Ascending aorta (tissue), 2 donors: ENCODE measurements around the gene MYL10. TPM values are rescaled to one million over a fixed set of nuclear protein-coding genes. Genes with fewer than 3 reads are reported as not detected.

Experiments
- DNase-seq, 2 donors: peaks; one replicate each; pipeline ENCODE4 v3.0.0-alpha.2; 2019; ENCODE audit warnings: low spot score in 2 of 2
- H3K27ac ChIP-seq, 2 donors: fragments of 200-600 bp; sonication (generic); one replicate each; pipeline ENCODE4 v1.5.1; 2016 to 2017; ENCODE audit warnings: mild to moderate bottlenecking in 1 of 2
- H3K27me3 ChIP-seq: fragments of 200-600 bp; sonication (generic); one replicate; pipeline ENCODE4 v1.5.1; 2017
- H3K36me3 ChIP-seq, 2 donors: fragments of 200-600 bp; sonication (generic); one replicate each; pipeline ENCODE4 v1.5.1; 2016
- H3K4me1 ChIP-seq, 2 donors: fragments of 200-600 bp; sonication (generic); one replicate each; pipeline ENCODE4 v1.5.1; 2016 to 2017; ENCODE audit warnings: mild to moderate bottlenecking in 1 of 2
- H3K4me3 ChIP-seq, 2 donors: fragments of 200-600 bp; sonication (generic); one replicate each; pipeline ENCODE4 v1.5.1; 2016 to 2017; ENCODE audit warnings: mild to moderate bottlenecking in 1 of 2
- H3K9me3 ChIP-seq, 2 donors: fragments of 200-600 bp; sonication (generic); one replicate each; pipeline ENCODE4 v1.5.1; 2016
- CTCF ChIP-seq, 3 experiments: fragments of 200-600 bp in 2 of 3; fragments of 450-650 bp in 1 of 3; sonication (generic) in 2 of 3; IDR thresholded peaks; one replicate each; pipeline ENCODE4 v1.5.1; 2016 to 2019; ENCODE audit warnings: antibody characterized with exemption in 3 of 3, mild to moderate bottlenecking in 1 of 3, moderate library complexity in 1 of 3
- intact Hi-C: fragments of 100-400 bp; cut with DNase I; formaldehyde crosslinking; loops from one replicate; pipeline ENCODE4 v1.15.1; 2023
- total RNA-seq: library from RNA; depleted of rRNA; stranded (reverse); fragments of >200 nt; gene quantifications from one replicate; pipeline ENCODE4 v1.1.0, GENCODE V29; 2016

Gene MYL10
- total RNA-seq, 1 donor from 2014 or later: not detected

DNA sequence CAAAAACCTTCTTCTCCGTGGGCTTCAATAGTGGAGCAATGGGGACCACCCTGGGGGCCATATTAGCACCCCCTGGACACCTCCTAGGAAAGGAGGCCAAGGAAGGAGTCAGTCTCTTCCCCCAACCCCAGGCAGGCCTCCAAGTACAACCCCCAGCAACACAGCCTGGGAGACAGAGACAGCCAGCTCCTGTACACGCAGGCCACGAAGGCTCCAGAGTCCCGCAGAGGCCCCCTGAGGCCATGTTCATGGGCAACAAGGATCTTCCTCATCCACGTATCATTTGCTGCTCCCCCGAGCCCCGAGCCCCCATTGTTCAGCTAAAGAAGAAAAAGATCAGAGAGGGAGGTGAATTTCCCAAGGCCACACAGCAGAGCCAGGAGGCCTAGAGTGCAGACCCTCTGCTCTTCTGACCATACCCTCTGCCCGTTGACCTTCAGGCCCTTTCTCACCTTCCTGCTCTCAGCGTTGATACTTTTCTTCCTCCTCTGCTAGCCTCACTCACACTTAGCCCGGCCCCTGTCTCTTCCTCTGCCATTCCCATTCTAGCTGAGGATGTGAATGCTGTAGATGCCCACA, 35.9 kb upstream of the MYL10 start:
- no peaks in the 10 kb centered on the region for H3K4me1 ChIP-seq
- intact Hi-C loops: no loop called here
- H3K27me3 ChIP-seq: no peaks in the 10 kb centered on the region
- no peak overlapping the region for H3K27ac ChIP-seq
- H3K4me3 ChIP-seq: no peak overlapping the region
- TF ChIP-seq CTCF (IDR thresholded peaks at IDR 0.05): no peak
- no peaks in the 10 kb centered on the region for H3K9me3 ChIP-seq
- H3K36me3 ChIP-seq: no peaks in the 10 kb centered on the region
- no peak for DNase-seq

GRCh38 chr7:101664436-101664835, 35.3 kb upstream of the MYL10 start:
- no peak for TF ChIP-seq CTCF (IDR thresholded peaks at IDR 0.05)
- no peaks in the 10 kb centered on the region for H3K4me1 ChIP-seq
- H3K4me3 ChIP-seq: no peak overlapping the region
- H3K36me3 ChIP-seq: no peaks in the 10 kb centered on the region
- H3K27me3 ChIP-seq: no peaks in the 10 kb centered on the region
- intact Hi-C loops: no loop called here
- H3K27ac ChIP-seq: no peak overlapping the region
- no peak for DNase-seq
- no peaks in the 10 kb centered on the region for H3K9me3 ChIP-seq

GRCh38 chr7:101663747-101664146, 34.7 kb upstream of the MYL10 start:
- Histone ChIP-seq H3K27ac (no peak overlapping the region), H3K9me3 (no peaks in the 10 kb centered on the region), H3K4me3 (no peak overlapping the region), H3K36me3 (no peaks in the 10 kb centered on the region), H3K4me1 (no peaks in the 10 kb centered on the region), H3K27me3 (no peaks in the 10 kb centered on the region)
- intact Hi-C loops: no loop called here
- TF ChIP-seq CTCF (IDR thresholded peaks at IDR 0.05): no peak
- DNase-seq: no peak

DNA sequence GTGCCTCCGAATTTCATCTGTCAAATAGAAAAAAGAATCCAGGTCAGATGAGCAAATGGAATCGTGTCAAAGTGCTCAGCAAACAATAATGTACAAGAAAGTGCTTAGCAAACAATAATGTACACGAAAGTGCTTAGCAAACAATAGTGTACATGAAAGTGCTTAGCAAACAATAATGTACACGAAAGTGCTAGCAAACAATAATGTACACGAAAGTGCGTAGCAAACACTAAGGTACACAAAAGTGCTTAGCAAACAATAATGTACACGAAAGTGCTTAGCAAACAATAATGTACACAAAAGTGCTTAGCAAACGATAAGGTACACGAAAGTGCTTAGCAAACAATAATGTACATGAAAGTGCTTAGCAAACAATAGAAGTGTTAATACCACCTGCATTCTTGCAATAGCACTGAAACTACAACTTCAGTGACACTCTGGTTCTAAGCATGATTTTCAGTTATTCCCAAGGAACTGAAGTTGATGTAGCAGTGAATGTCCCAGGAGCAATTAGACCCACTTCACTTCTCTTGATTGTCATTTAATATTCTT, 33.4 kb upstream of the MYL10 start:
- Histone ChIP-seq H3K27me3 (no peaks in the 10 kb centered on the region), H3K27ac (no peak overlapping the region), H3K36me3 (no peaks in the 10 kb centered on the region), H3K4me1 (no peaks in the 10 kb centered on the region), H3K4me3 (no peak overlapping the region), H3K9me3 (no peaks in the 10 kb centered on the region)
- TF ChIP-seq CTCF (IDR thresholded peaks at IDR 0.05): no peak
- DNase-seq: no peak
- intact Hi-C loops: no loop called here

DNA sequence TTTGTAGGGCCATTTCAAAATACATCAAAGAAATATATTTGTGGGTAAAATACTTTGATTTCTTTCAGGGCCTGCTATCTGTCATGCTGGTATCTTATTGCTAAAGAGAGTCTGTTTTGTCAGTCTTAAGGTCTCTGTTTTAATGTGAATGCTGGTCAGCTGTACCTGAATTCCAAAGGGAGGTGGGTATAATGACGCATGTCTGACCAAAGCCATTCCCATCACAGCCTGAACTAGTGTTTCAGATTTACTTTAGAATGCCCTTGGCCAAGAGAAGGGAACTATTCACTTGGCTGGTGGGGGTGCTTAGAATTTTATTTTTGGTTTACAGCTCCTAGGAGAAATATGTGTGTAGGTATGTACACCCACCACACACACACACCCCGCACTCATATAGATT, 30.6 kb upstream of the MYL10 start:
- no peak overlapping the region for H3K4me3 ChIP-seq
- no peak for TF ChIP-seq CTCF (IDR thresholded peaks at IDR 0.05)
- H3K9me3 ChIP-seq: no peaks in the 10 kb centered on the region
- no peaks in the 10 kb centered on the region for H3K27me3 ChIP-seq
- no peaks in the 10 kb centered on the region for H3K4me1 ChIP-seq
- H3K27ac ChIP-seq: no peak overlapping the region
- intact Hi-C loops: no loop called here
- DNase-seq: no peak
- no peaks in the 10 kb centered on the region for H3K36me3 ChIP-seq

DNA sequence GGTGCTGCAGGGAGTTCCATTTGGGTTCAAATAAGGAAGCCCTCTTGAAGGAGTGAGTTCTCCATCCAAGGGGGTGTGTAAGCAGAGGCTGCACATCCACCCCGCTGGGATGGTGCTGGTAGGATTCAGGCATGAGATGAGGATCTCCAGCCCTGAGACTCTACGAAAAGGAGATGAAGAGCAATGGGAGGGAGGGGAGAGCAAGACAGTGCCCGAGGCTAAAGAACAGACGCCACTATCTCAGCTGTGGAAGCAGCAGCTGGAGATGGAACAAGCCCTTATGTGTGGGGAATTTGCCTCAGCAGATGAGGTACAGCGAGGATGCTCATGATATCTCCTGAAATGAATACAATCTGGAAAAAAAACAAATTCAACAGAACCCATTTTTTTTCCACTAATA, 28.1 kb upstream of the MYL10 start:
- TF ChIP-seq CTCF (IDR thresholded peaks at IDR 0.05): no peak
- H3K9me3 ChIP-seq: no peaks in the 10 kb centered on the region
- DNase-seq: no peak
- H3K36me3 ChIP-seq: no peaks in the 10 kb centered on the region
- H3K27me3 ChIP-seq: no peaks in the 10 kb centered on the region
- no peaks in the 10 kb centered on the region for H3K4me1 ChIP-seq
- intact Hi-C loops: no loop called here
- H3K4me3 ChIP-seq: no peak overlapping the region
- no peak overlapping the region for H3K27ac ChIP-seq
